ENCODE measurements around the gene IL24. TPM values are rescaled to one million over a fixed set of nuclear protein-coding genes. Genes with fewer than 3 reads are reported as not detected.
"Not testable (repeated sequence)": the region's sequence is repeated elsewhere in the genome, so short reads cannot be mapped to it uniquely, and the experiment has no call there.

The IL24 gene
- not detected for total RNA-seq
- not detected for polyA plus RNA-seq (ENCODE audit: insufficient read depth, low read depth, low replicate concordance)
- long read RNA-seq, donor 1, result 0 reads
- long read RNA-seq, donor 2, result 0 reads

GRCh38 chr1:206897175-206897574 lies at the start of gene IL24:
IL24 (plus strand) TSS chr1:206897443; CDS start chr1:206897833, 390 bp downstream.
- intact Hi-C loops (cut with DNase I; ENCODE audit: low total_unique reads), result no loop called here
- Histone ChIP-seq H3K4me3 (no peak within 1 kb of the TSS), H3K27ac (no peak within 1 kb of the TSS), H3K27me3 (no peaks in the 10 kb centered on the region), H3K9me3 (no peaks in the 10 kb centered on the region), H3K36me3 (ENCODE audit: low read depth, missing control alignments) (no peaks in the 10 kb centered on the region), H3K4me1 (no peaks in the 10 kb centered on the region)
- TF ChIP-seq CTCF (IDR thresholded peaks at IDR 0.05), result no peak
- TF ChIP-seq POLR2A (IDR thresholded peaks at IDR 0.05), result no peak
- DNase-seq, result no peak
- WGBS, 2 donors, result 87 to 98% methylated on average over 4 of the region's 4 CpGs

- no peaks in the 10 kb centered on the region for H3K36me3 ChIP-seq (ENCODE audit: low read depth, missing control alignments)
Measured at GRCh38 chr1:206847946-206848345, 49.3 kb upstream of the IL24 start.

GRCh38 chr1:206850401-206850800 lies 46.8 kb upstream of the IL24 start:
- Histone ChIP-seq H3K27me3 (no peaks in the 10 kb centered on the region), H3K27ac (no peak overlapping the region), H3K36me3 (ENCODE audit: low read depth, missing control alignments) (no peaks in the 10 kb centered on the region), H3K9me3 (no peaks in the 10 kb centered on the region), H3K4me1 (no peaks in the 10 kb centered on the region), H3K4me3 (no peak overlapping the region)
- no peak for TF ChIP-seq CTCF (IDR thresholded peaks at IDR 0.05)
- no peak for TF ChIP-seq POLR2A (IDR thresholded peaks at IDR 0.05)
- intact Hi-C loops (cut with DNase I; ENCODE audit: low total_unique reads), result no loop called here
- DNase-seq, result no peak
- WGBS, 2 donors, result 67 to 71% methylated on average over 2 of the region's 2 CpGs

More at GRCh38 chr1:206847946-206848345, 49.3 kb upstream of the IL24 start:
- WGBS, 2 donors, result 79 to 82% methylated on average over 1 of the region's 1 CpG
- Histone ChIP-seq H3K27ac (no peak overlapping the region), H3K4me1 (no peaks in the 10 kb centered on the region), H3K4me3 (no peak overlapping the region), H3K27me3 (no peaks in the 10 kb centered on the region), H3K9me3 (no peaks in the 10 kb centered on the region)
- no peak for DNase-seq
- TF ChIP-seq CTCF (IDR thresholded peaks at IDR 0.05), result no peak
- no peak for TF ChIP-seq POLR2A (IDR thresholded peaks at IDR 0.05)
- intact Hi-C loops (cut with DNase I; ENCODE audit: low total_unique reads), result no loop called here

- Histone ChIP-seq H3K4me1 (no peaks in the 10 kb centered on the region), H3K4me3 (no peak overlapping the region), H3K9me3 (no peaks in the 10 kb centered on the region), H3K27ac (no peak overlapping the region), H3K36me3 (ENCODE audit: low read depth, missing control alignments) (no peaks in the 10 kb centered on the region), H3K27me3 (no peaks in the 10 kb centered on the region)
- DNase-seq, result no peak
- 65 to 66% methylated on average over 5 of the region's 5 CpGs for WGBS, 2 donors
- TF ChIP-seq POLR2A (IDR thresholded peaks at IDR 0.05) (no peak), CTCF (IDR thresholded peaks at IDR 0.05) (no peak)
- intact Hi-C loops (cut with DNase I; ENCODE audit: low total_unique reads), result no loop called here
Measured at GRCh38 chr1:206851341-206852010, 45.8 kb upstream of the IL24 start.

- H3K27ac ChIP-seq; intact Hi-C loops (cut with DNase I; ENCODE audit: low total_unique reads); H3K27me3 ChIP-seq; DNase-seq; H3K4me3 ChIP-seq; H3K36me3 ChIP-seq (ENCODE audit: low read depth, missing control alignments); H3K9me3 ChIP-seq; H3K4me1 ChIP-seq: not testable (repeated sequence)
- WGBS, 2 donors, result 90 to 91% methylated on average over 2 of the region's 2 CpGs
Measured at GRCh38 chr1:206852662-206853061, 44.6 kb upstream of the IL24 start.

GRCh38 chr1:206853696-206854095 lies 43.5 kb upstream of the IL24 start:
- intact Hi-C loops (cut with DNase I; ENCODE audit: low total_unique reads); H3K27me3 ChIP-seq; H3K4me1 ChIP-seq; H3K36me3 ChIP-seq (ENCODE audit: low read depth, missing control alignments); H3K4me3 ChIP-seq; H3K27ac ChIP-seq; H3K9me3 ChIP-seq; DNase-seq: not testable (repeated sequence)

Measured in testis (tissue), 5 donors.